Adipocyte (in vitro differentiated cells): ENCODE results near the gene HBZ.
"Not testable (repeated sequence)": the region's sequence is repeated elsewhere in the genome, so short reads cannot be mapped to it uniquely, and the experiment has no call there.

Source experiments
- DNase-seq: peaks from one replicate; pipeline ENCODE4 v3.0.0-alpha.2; 2015; ENCODE audit warnings: low read depth
- H3K27me3 ChIP-seq: replicated peaks from 2 replicates; pipeline ENCODE4 v1.7.0; 2013; ENCODE audit warnings: mild to moderate bottlenecking, low read length, moderate library complexity; ENCODE audit not compliant: control insufficient read depth, insufficient read depth
- H3K36me3 ChIP-seq: 2 replicates; pipeline ENCODE4 v1.7.0; 2013; ENCODE audit warnings: low read length, mild to moderate bottlenecking, moderate library complexity; ENCODE audit not compliant: control insufficient read depth, insufficient read depth, severe bottlenecking
- H3K4me1 ChIP-seq: 2 replicates; pipeline ENCODE4 v1.7.0; 2013; ENCODE audit warnings: mild to moderate bottlenecking, low read length, moderate library complexity; ENCODE audit not compliant: control insufficient read depth, insufficient read depth
- H3K4me3 ChIP-seq: 2 replicates; pipeline ENCODE4 v1.7.0; 2013; ENCODE audit warnings: mild to moderate bottlenecking, low read length, moderate library complexity
- H3K9ac ChIP-seq: 2 replicates; pipeline ENCODE4 v1.7.0; 2013; ENCODE audit warnings: mild to moderate bottlenecking, low read length, moderate library complexity
- H3K9me3 ChIP-seq: 2 replicates; pipeline ENCODE4 v1.7.0; 2013; ENCODE audit warnings: mild to moderate bottlenecking, low read length, moderate library complexity; ENCODE audit not compliant: control insufficient read depth

HBZ gene

DNA sequence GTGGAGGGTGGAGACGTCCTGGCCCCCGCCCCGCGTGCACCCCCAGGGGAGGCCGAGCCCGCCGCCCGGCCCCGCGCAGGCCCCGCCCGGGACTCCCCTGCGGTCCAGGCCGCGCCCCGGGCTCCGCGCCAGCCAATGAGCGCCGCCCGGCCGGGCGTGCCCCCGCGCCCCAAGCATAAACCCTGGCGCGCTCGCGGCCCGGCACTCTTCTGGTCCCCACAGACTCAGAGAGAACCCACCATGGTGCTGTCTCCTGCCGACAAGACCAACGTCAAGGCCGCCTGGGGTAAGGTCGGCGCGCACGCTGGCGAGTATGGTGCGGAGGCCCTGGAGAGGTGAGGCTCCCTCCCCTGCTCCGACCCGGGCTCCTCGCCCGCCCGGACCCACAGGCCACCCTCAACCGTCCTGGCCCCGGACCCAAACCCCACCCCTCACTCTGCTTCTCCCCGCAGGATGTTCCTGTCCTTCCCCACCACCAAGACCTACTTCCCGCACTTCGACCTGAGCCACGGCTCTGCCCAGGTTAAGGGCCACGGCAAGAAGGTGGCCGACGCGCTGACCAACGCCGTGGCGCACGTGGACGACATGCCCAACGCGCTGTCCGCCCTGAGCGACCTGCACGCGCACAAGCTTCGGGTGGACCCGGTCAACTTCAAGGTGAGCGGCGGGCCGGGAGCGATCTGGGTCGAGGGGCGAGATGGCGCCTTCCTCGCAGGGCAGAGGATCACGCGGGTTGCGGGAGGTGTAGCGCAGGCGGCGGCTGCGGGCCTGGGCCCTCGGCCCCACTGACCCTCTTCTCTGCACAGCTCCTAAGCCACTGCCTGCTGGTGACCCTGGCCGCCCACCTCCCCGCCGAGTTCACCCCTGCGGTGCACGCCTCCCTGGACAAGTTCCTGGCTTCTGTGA, 24.3 kb downstream of the HBZ start, which contains the start of gene HBA1:
Gene HBA1, plus strand, starts transcription at position 204 of the 906 bp plus-strand sequence. Its CDS starts 37 bp downstream, at position 241.
- H3K9me3 ChIP-seq, H3K9ac ChIP-seq, H3K4me1 ChIP-seq, DNase-seq, H3K4me3 ChIP-seq, H3K36me3 ChIP-seq: not testable (repeated sequence)
- peaks cover 36% of the 10 kb centered on the region for H3K27me3 ChIP-seq

DNA sequence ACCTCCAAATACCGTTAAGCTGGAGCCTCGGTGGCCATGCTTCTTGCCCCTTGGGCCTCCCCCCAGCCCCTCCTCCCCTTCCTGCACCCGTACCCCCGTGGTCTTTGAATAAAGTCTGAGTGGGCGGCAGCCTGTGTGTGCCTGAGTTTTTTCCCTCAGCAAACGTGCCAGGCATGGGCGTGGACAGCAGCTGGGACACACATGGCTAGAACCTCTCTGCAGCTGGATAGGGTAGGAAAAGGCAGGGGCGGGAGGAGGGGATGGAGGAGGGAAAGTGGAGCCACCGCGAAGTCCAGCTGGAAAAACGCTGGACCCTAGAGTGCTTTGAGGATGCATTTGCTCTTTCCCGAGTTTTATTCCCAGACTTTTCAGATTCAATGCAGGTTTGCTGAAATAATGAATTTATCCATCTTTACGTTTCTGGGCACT, 25.0 kb downstream of the HBZ start:
- DNase-seq, result peak; percentile 50
- Histone ChIP-seq H3K27me3 (peaks cover 36% of the 10 kb centered on the region), H3K4me3 (no peak overlapping the region)

DNA sequence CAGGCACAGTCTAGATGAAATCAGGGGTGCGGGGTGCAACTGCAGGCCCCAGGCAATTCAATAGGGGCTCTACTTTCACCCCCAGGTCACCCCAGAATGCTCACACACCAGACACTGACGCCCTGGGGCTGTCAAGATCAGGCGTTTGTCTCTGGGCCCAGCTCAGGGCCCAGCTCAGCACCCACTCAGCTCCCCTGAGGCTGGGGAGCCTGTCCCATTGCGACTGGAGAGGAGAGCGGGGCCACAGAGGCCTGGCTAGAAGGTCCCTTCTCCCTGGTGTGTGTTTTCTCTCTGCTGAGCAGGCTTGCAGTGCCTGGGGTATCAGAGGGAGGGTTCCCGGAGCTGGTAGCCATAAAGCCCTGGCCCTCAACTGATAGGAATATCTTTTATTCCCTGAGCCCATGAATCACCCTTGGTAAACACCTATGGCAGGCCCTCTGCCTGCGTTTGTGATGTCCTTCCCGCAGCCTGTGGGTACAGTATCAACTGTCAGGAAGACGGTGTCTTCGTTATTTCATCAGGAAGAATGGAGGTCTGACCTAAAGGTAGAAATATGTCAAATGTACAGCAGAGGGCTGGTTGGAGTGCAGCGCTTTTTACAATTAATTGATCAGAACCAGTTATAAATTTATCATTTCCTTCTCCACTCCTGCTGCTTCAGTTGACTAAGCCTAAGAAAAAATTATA, 25.7 kb downstream of the HBZ start:
- Histone ChIP-seq H3K9me3 (no peaks in the 10 kb centered on the region), H3K4me3 (no peak overlapping the region), H3K27me3 (peaks cover 36% of the 10 kb centered on the region), H3K36me3 (no peaks in the 10 kb centered on the region), H3K9ac (no peak overlapping the region), H3K4me1 (peaks cover 8% of the 10 kb centered on the region)
- DNase-seq, result no peak

More for the DNA sequence above, 25.0 kb downstream of the HBZ start:
- Histone ChIP-seq H3K36me3 (no peaks in the 10 kb centered on the region), H3K9ac (no peak overlapping the region), H3K4me1 (peaks cover 8% of the 10 kb centered on the region), H3K9me3 (no peaks in the 10 kb centered on the region)

DNA sequence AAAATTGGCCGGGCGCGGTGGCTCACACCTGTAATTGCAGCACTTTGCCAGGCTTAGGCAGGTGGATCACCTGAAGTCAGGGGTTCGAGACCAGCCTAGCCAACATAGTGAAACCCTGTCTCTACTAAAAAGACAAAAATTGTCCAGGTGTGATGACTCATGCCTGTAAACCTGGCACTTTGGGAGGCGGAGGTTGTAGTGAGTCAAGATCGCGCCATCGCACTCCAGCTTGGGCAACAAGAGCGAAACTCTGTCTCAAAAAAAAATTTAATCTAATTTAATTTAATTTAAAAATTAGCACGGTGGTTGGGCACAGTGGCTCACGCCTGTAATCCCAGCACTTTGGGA, 26.2 kb downstream of the HBZ start:
- H3K9ac ChIP-seq, result no peak overlapping the region
- no peak overlapping the region for H3K4me3 ChIP-seq
- peaks cover 8% of the 10 kb centered on the region for H3K4me1 ChIP-seq
- peaks cover 36% of the 10 kb centered on the region for H3K27me3 ChIP-seq
- no peaks in the 10 kb centered on the region for H3K9me3 ChIP-seq
- no peaks in the 10 kb centered on the region for H3K36me3 ChIP-seq
- no peak for DNase-seq

DNA sequence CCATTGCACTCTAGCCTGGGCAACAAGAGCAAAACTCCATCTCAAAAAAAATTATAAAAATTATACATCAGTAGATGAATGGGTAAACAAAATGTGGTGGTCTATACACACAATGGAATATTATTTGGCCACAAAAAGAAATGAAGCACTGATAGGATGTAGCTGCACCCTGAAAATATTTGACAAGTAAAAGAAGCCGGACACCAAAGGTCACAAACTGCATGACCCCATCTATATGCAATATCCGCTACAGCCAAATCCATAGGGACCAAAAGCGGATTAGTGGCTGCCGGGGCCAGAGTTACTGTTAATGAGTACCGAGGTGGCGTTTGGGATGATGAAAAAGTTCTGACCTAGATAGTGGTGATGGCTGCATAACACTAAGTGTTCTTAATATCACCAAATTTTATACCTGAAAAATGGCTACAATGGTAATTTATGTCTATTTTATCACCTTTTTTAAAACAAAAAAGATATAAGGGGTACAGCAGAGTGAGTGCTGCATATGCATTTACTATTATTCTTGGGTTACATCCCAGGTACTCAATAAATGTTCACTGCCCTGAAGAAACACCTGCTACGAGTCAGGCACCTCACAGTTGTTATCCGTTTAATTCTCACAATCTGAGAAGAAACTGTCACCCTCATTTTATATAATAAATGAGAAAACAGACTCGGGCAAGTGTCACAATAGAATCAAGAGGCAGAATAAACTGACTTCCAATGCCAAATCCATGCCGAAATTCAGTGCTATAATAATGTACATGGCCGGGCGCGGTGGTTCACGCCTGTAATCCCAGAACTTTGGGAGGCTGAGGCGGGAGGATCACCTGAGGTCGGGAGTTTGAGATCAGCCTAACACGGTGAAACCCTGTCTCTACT, 27.0 kb downstream of the HBZ start:
- Histone ChIP-seq H3K27me3 (peaks cover 36% of the 10 kb centered on the region), H3K36me3 (no peaks in the 10 kb centered on the region), H3K9me3 (no peaks in the 10 kb centered on the region), H3K4me3 (no peak overlapping the region), H3K4me1 (peaks cover 8% of the 10 kb centered on the region), H3K9ac (no peak overlapping the region)
- DNase-seq, result no peak

DNA sequence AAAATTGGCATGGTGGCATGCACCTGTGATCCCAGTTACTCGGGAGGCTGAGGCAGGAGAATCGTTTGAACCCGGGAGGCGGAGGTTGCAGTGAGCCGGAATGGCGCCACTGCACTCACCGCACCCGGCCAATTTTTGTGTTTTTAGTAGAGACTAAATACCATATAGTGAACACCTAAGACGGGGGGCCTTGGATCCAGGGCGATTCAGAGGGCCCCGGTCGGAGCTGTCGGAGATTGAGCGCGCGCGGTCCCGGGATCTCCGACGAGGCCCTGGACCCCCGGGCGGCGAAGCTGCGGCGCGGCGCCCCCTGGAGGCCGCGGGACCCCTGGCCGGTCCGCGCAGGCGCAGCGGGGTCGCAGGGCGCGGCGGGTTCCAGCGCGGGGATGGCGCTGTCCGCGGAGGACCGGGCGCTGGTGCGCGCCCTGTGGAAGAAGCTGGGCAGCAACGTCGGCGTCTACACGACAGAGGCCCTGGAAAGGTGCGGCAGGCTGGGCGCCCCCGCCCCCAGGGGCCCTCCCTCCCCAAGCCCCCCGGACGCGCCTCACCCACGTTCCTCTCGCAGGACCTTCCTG, 27.7 kb downstream of the HBZ start, which contains the start of gene HBQ1:
Gene HBQ1, plus strand, starts transcription at position 359 of the 575 bp plus-strand sequence. Its CDS starts 28 bp downstream, at position 387.
- Histone ChIP-seq H3K27me3 (peaks cover 32% of the 10 kb centered on the region), H3K4me1 (peaks cover 8% of the 10 kb centered on the region), H3K9me3 (no peaks in the 10 kb centered on the region), H3K9ac (no peak within 1 kb of the TSS), H3K4me3 (peak within 1 kb of the TSS; percentile 47), H3K36me3 (no peaks in the 10 kb centered on the region)
- peak; percentile 66 for DNase-seq

DNA sequence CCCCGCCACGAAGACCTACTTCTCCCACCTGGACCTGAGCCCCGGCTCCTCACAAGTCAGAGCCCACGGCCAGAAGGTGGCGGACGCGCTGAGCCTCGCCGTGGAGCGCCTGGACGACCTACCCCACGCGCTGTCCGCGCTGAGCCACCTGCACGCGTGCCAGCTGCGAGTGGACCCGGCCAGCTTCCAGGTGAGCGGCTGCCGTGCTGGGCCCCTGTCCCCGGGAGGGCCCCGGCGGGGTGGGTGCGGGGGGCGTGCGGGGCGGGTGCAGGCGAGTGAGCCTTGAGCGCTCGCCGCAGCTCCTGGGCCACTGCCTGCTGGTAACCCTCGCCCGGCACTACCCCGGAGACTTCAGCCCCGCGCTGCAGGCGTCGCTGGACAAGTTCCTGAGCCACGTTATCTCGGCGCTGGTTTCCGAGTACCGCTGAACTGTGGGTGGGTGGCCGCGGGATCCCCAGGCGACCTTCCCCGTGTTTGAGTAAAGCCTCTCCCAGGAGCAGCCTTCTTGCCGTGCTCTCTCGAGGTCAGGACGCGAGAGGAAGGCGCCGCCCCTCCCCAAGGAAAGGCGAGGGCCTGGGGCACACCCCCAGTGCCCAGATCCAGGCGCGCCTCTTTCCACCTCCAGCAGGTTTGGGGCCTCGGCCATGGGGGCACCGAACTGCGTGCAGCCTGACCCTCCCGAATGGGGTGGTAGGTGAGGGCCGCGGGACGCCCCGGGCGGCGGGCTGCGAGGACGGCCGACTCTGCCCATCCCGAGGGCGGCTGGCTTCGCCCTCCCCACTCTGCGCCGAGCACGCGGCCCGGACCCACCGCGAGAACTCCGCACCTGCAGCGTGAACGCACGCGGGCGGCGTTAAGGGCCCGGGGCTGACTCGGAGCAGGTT, 28.5 kb downstream of the HBZ start:
- H3K4me3 ChIP-seq, result peak overlapping the region; percentile 47
- peak; percentile 82 for DNase-seq
- H3K9me3 ChIP-seq, result no peaks in the 10 kb centered on the region
- peaks cover 8% of the 10 kb centered on the region for H3K4me1 ChIP-seq
- H3K36me3 ChIP-seq, result no peaks in the 10 kb centered on the region
- H3K27me3 ChIP-seq, result peaks cover 26% of the 10 kb centered on the region
- H3K9ac ChIP-seq, result no peak overlapping the region

DNA sequence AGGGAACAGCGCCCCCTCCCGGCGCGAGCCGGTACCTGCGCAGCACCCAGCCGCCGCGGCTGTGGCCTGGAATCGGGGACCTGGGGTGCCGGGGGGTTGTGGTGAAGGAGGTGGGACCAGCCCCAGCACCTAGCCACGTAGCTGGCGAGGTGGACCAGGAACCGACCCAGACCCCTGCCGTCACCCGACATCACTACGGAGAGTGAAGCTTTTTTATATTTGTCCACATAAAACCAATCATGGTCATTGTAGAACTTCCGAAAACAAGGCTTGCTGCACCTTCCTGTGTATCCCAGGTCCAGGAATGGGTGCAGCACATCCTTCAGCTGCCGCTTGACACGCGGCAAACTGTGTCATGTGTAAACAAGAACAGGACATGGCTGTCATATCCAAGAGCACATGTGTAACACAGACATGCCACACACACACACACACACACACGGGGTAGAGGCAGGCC, 29.1 kb downstream of the HBZ start:
- Histone ChIP-seq H3K9ac (peak overlapping the region; percentile 0), H3K4me3 (no peak overlapping the region), H3K27me3 (peaks cover 26% of the 10 kb centered on the region), H3K36me3 (no peaks in the 10 kb centered on the region), H3K9me3 (no peaks in the 10 kb centered on the region), H3K4me1 (peaks cover 8% of the 10 kb centered on the region)
- no peak for DNase-seq

DNA sequence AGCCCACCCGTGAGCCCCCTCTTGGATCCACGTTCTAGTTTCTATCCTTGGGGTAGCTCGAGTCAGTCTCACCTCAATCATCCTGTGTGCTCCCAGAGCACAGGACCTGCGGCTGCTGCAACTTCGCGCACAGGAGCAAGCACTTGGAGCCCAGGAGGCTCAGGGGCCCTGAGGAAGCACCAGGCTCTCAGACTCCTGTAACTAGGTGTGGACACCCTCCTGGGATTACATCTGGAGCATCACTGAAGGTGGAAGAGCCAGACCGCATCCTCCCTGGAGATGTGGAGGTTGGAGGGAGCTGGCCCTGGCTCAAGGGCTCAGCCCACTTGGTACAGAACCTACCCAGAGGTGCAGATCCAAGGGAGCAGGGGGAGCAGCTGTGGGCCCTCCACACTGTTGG, 30.6 kb downstream of the HBZ start:
- no peak overlapping the region for H3K9ac ChIP-seq
- peaks cover 19% of the 10 kb centered on the region for H3K27me3 ChIP-seq
- no peaks in the 10 kb centered on the region for H3K9me3 ChIP-seq
- DNase-seq, result no peak
- peaks cover 8% of the 10 kb centered on the region for H3K4me1 ChIP-seq
- no peak overlapping the region for H3K4me3 ChIP-seq
- peaks cover 9% of the 10 kb centered on the region for H3K36me3 ChIP-seq

DNA sequence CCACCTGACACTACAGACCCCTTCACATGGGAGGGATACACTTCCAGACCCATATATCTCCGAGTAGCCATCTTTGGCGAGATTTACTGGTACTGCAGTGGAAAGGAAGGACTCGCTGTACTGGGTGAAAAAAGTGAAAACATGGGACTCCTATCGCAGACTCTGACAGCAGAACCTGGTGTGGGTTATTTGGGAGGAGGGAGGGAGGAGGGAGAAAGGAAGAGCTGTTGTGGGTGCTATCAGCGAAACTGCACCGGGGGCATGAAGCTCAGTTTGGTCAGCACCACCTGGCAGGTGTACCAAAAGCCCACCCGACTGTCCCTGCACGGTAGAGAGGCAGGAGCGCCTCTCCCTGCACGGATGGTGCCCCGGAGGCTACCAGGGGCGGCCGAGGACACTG, 32.8 kb downstream of the HBZ start:
- H3K4me3 ChIP-seq, result no peak overlapping the region
- H3K4me1 ChIP-seq, result peaks cover 6% of the 10 kb centered on the region
- H3K9me3 ChIP-seq, result no peaks in the 10 kb centered on the region
- no peak overlapping the region for H3K9ac ChIP-seq
- peaks cover 30% of the 10 kb centered on the region for H3K36me3 ChIP-seq
- no peak for DNase-seq
- no peaks in the 10 kb centered on the region for H3K27me3 ChIP-seq
